Measurements from ENCODE around the gene PIK3R2.

DNA sequence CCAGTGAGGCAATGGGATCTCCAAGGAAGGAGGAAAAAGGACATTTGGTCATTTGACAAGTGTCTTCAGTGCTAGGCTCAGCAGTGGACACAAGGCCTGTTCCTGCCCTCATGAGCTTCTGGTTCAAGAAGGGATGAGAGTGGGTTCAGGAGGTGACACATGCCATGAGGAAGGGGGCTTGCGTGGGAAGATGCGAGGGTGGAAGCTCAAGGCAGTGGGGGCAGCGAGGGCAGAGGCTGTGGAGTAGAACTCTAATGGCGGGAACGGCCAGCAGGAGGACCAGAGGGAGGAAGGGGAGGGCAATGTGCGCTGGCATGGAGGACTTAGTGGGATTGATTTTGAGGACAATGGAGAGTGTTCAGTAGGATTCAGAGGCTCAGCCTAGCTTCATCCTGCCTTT lies 3.3 kb downstream of the PIK3R2 start:
- TF ChIP-seq, protein P1, sequence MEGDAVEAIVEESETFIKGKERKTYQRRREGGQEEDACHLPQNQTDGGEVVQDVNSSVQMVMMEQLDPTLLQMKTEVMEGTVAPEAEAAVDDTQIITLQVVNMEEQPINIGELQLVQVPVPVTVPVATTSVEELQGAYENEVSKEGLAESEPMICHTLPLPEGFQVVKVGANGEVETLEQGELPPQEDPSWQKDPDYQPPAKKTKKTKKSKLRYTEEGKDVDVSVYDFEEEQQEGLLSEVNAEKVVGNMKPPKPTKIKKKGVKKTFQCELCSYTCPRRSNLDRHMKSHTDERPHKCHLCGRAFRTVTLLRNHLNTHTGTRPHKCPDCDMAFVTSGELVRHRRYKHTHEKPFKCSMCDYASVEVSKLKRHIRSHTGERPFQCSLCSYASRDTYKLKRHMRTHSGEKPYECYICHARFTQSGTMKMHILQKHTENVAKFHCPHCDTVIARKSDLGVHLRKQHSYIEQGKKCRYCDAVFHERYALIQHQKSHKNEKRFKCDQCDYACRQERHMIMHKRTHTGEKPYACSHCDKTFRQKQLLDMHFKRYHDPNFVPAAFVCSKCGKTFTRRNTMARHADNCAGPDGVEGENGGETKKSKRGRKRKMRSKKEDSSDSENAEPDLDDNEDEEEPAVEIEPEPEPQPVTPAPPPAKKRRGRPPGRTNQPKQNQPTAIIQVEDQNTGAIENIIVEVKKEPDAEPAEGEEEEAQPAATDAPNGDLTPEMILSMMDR (IDR thresholded peaks at IDR 0.05 in 8 of 11, conservative IDR thresholded peaks at IDR 0.05 in 3 of 11) = no peak
- no peak for TF ChIP-seq POLR2AphosphoS5 (IDR thresholded peaks at IDR 0.05)
